ENCODE data around the gene PTPN13. TPM values are rescaled to one million over a fixed set of nuclear protein-coding genes. Genes with fewer than 3 reads are reported as not detected.

The PTPN13 gene
- total RNA-seq, 1 donor from 2014 or later = 244 TPM

- no peak overlapping the region for H2AFZ ChIP-seq (replicated peaks)
- DNase-seq (ENCODE audit: low spot score) = no peak
- H4K20me1 ChIP-seq (ENCODE audit: low read depth) = no peaks in the 10 kb centered on the region
- Mint-ChIP-seq H3K27ac (no peak overlapping the region), H3K4me1 (no peaks in the 10 kb centered on the region), H3K4me3 (no peak overlapping the region), H3K36me3 (no peaks in the 10 kb centered on the region), H3K27me3 (ENCODE audit: insufficient read depth, low read depth) (peaks cover 6% of the 10 kb centered on the region), H3K9me3 (no peaks in the 10 kb centered on the region)
- H3F3A ChIP-seq (ENCODE audit: low read depth) = no peaks in the 10 kb centered on the region
- H3K79me2 ChIP-seq (ENCODE audit: low read depth) = no peaks in the 10 kb centered on the region
- H3K4me3 ChIP-seq = no peak overlapping the region
- H3K27ac ChIP-seq = no peak overlapping the region
- no peaks in the 10 kb centered on the region for H3K36me3 ChIP-seq
- H3K9me3 ChIP-seq (ENCODE audit: low read depth) = no peaks in the 10 kb centered on the region
- H3K4me1 ChIP-seq = no peaks in the 10 kb centered on the region
- H3K4me2 ChIP-seq = no peak overlapping the region
- no peak overlapping the region for H3K9ac ChIP-seq
- TF ChIP-seq EZH2 (IDR thresholded peaks at IDR 0.05) (no peak), CTCF (IDR thresholded peaks at IDR 0.05) (no peak), EZH2phosphoT487 (IDR thresholded peaks at IDR 0.05) (no peak)
- no peaks in the 10 kb centered on the region for H3K27me3 ChIP-seq
Measured at GRCh38 chr4:86848136-86848535, 254.0 kb downstream of the PTPN13 start.

GRCh38 chr4:86848732-86849619, 254.9 kb downstream of the PTPN13 start, which contains the start of gene SLC10A6:
Gene SLC10A6, minus strand, starts transcription at chr4:86849384. Its CDS starts 269 bp downstream, at chr4:86849115.
- no peak within 1 kb of the TSS for H3K27ac Mint-ChIP-seq
- no peaks in the 10 kb centered on the region for H3K36me3 Mint-ChIP-seq
- no peak for DNase-seq (ENCODE audit: low spot score)
- no peak within 1 kb of the TSS for H3K4me3 ChIP-seq
- no peak within 1 kb of the TSS for H3K4me3 Mint-ChIP-seq
- no peak within 1 kb of the TSS for H3K9ac ChIP-seq
- H3K27ac ChIP-seq = no peak within 1 kb of the TSS
- no peaks in the 10 kb centered on the region for H3K36me3 ChIP-seq
- no peaks in the 10 kb centered on the region for H4K20me1 ChIP-seq (ENCODE audit: low read depth)
- no peak for TF ChIP-seq EZH2 (IDR thresholded peaks at IDR 0.05)
- TF ChIP-seq EZH2phosphoT487 (IDR thresholded peaks at IDR 0.05) = no peak
- no peak for TF ChIP-seq CTCF (IDR thresholded peaks at IDR 0.05)
- no peaks in the 10 kb centered on the region for H3K9me3 ChIP-seq (ENCODE audit: low read depth)
- H3K27me3 Mint-ChIP-seq (ENCODE audit: insufficient read depth, low read depth) = peaks cover 7% of the 10 kb centered on the region
- no peaks in the 10 kb centered on the region for H3K4me1 ChIP-seq
- no peaks in the 10 kb centered on the region for H3K9me3 Mint-ChIP-seq
- H3F3A ChIP-seq (ENCODE audit: low read depth) = no peaks in the 10 kb centered on the region
- no peak within 1 kb of the TSS for H3K4me2 ChIP-seq
- no peaks in the 10 kb centered on the region for H3K79me2 ChIP-seq (ENCODE audit: low read depth)
- no peaks in the 10 kb centered on the region for H3K4me1 Mint-ChIP-seq
- no peaks in the 10 kb centered on the region for H3K27me3 ChIP-seq
- H2AFZ ChIP-seq (replicated peaks) = no peak within 1 kb of the TSS

- H3K79me2 ChIP-seq (ENCODE audit: low read depth) = no peaks in the 10 kb centered on the region
- no peak overlapping the region for H3K4me2 ChIP-seq
- H3K9ac ChIP-seq = no peak overlapping the region
- H3K27me3 Mint-ChIP-seq (ENCODE audit: insufficient read depth, low read depth) = peaks cover 9% of the 10 kb centered on the region
- no peak overlapping the region for H3K4me3 Mint-ChIP-seq
- no peaks in the 10 kb centered on the region for H3K36me3 Mint-ChIP-seq
- H3K27ac Mint-ChIP-seq = no peak overlapping the region
- no peaks in the 10 kb centered on the region for H3K36me3 ChIP-seq
- no peaks in the 10 kb centered on the region for H3K9me3 Mint-ChIP-seq
- peaks cover 13% of the 10 kb centered on the region for H3K4me1 ChIP-seq
- H3K9me3 ChIP-seq (ENCODE audit: low read depth) = no peaks in the 10 kb centered on the region
- no peak overlapping the region for H3K27ac ChIP-seq
- H3K4me1 Mint-ChIP-seq = no peaks in the 10 kb centered on the region
- H3F3A ChIP-seq (ENCODE audit: low read depth) = peaks cover 4% of the 10 kb centered on the region
- H3K4me3 ChIP-seq = no peak overlapping the region
- no peaks in the 10 kb centered on the region for H3K27me3 ChIP-seq
- no peak for TF ChIP-seq CTCF (IDR thresholded peaks at IDR 0.05)
- no peak for TF ChIP-seq EZH2 (IDR thresholded peaks at IDR 0.05)
- TF ChIP-seq EZH2phosphoT487 (IDR thresholded peaks at IDR 0.05) = no peak
- no peak overlapping the region for H2AFZ ChIP-seq (replicated peaks)
- DNase-seq (ENCODE audit: low spot score) = no peak
- H4K20me1 ChIP-seq (ENCODE audit: low read depth) = no peaks in the 10 kb centered on the region
Measured at GRCh38 chr4:86853209-86853608, 259.1 kb downstream of the PTPN13 start.
